Islet precursor cell (in vitro differentiated cells): Measurements from ENCODE around the gene WNK1.
"Not testable (repeated sequence)": the region's sequence is repeated elsewhere in the genome, so short reads cannot be mapped to it uniquely, and the experiment has no call there.

Source experiments
- DNase-seq: peaks from one replicate; pipeline ENCODE4 v3.0.0-alpha.2; 2018

Gene WNK1

GRCh38 chr12:749751-750270 is 2.6 kb upstream of the WNK1 start:
- no peak for DNase-seq

GRCh38 chr12:750366-751191 is 1.8 kb upstream of the WNK1 start:
- no peak for DNase-seq

DNA sequence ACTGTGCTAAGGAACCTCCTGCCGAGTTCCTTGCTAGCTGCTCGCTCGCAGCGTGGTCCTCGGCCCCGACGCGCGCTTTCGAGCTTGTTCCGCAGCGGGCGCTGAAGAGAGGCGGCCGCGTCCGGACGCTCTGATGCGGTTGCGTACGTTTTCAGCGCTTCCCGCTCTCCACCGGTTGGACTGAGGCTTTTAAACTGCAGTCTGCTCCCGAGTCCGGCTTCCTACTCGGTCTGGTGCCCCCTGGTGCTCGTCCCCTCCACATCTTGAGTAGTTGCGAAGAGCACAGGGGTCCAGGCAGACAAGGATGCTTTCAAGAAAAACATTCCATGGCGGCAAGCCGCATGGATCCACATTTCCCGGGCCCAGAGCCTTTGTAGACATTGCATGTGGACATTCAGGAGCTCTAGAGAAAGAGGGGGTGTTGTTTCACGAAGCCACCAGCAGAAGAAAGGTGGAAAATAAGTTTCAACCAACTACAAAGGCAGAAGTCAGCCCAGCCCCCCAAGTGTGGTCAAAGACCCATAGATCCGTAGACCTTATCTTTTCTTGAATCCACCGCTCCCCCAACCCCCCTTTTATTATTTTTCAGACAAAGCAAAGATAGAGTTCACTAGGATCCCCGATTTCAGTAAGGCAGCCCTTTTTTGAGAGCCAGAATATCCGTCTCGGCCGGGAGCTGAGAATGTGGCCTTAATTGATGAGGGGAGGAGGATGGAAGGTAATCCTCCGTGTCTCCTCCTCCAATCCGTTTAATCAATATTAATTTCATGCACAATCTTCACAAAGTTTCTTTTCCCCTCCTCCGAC is 984 bp upstream of the WNK1 start:
- peak; percentile 100 for DNase-seq

DNA sequence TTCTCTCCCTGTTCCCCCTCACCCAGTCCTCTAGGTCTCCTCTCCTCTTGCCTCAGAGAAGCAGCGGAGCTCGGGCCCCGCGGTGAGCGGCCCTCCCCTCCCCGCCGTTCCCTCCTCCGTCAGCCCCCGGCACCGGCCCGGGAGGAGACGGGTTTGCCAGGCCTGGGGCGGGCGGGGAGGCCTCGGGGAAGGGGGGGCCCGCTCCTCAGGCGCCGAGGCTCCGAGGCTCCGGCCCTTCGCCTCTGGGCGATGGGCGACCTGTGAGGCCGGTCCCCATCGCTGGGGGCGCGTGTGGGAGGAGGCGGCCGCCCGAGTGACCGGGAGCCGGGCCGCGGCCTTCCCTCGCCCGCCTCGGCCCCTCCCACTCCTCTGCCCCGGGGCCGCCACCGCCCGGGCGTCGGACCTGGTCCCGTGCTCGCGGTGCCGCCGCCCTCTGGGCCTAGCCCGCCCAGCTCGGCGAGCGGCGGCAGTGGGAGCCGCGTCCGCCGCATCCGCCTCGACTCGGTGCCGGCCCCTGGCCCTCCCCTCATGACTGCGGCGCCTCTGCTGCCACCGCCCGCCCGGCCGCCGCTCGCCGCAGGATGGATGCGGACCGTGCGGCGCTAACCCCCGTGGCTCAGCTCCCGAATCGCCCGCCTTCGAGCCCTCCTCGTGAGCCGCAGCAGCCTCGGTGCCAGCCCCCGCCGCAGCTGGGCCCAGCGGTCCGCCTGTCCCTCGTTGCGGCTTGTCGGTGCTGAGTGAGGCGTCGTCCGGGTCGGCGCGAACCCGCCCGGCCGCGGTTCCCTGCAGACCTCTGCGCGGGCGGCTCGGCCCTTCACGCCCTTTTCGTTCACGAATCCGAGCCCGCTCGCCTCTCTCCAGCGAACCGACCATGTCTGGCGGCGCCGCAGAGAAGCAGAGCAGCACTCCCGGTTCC is 574 bp downstream of the WNK1 start:
- peak; percentile 76 for DNase-seq

GRCh38 chr12:753611-754472 is 1.5 kb downstream of the WNK1 start:
- peak; percentile 66 for DNase-seq

GRCh38 chr12:754473-754820 is 2.1 kb downstream of the WNK1 start:
- no peak for DNase-seq

GRCh38 chr12:754851-755562 is 2.6 kb downstream of the WNK1 start:
- no peak for DNase-seq

GRCh38 chr12:759628-760027 is 7.2 kb downstream of the WNK1 start:
- no peak for DNase-seq

- no peak for DNase-seq
Observed at GRCh38 chr12:761256-761655, 8.9 kb downstream of the WNK1 start.

GRCh38 chr12:765840-766239 is 13.5 kb downstream of the WNK1 start:
- no peak for DNase-seq

- no peak for DNase-seq
Observed at GRCh38 chr12:768434-768833, 16.1 kb downstream of the WNK1 start.

DNA sequence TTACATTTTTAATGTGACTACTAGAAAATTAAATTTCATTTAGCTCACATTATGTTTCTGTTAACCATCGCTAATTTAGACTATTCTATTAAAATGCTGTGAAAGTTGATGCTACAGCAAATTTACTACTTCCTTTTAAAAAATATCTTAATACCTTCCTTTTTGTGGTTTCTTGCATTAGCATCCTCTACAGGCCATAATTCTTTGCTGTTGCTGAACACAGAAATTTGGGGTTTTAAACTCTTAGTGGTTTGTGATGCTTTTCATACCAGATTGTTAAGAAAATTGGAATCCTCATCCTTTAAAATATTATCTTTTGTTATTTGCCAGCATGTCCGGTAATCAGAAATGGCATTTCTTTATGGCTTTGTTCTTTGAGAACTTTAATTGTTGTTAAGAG is 18.1 kb downstream of the WNK1 start:
- DNase-seq, result no peak

DNA sequence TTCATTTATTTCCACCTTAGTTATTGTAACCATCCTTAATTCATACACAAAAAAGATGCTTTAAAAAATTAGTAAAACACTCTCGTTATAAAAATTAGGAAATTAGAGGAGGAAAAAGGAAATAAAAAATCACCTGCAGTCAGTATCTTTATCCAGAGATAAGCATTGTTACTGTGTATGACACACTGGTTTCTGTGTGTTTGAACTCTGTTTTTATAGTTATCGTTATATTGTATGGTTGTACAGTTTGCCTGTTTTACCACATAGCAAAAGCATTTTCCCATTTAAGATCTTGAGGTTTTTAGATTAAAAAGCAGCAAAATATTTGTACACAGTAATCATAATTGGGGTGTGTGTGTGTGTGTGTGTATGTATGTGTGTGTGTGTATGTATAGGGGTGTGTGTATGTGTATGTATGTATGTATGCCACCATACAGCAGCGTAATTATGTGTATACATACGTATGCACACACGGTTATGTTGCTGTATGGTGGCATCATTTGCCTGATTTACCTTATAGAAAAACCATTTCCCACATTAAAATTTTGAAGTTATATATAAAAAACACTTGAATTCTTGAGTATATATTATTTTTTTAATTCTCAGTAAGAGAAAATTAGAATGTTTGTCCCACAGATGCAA is 19.8 kb downstream of the WNK1 start:
- DNase-seq, result no peak

DNA sequence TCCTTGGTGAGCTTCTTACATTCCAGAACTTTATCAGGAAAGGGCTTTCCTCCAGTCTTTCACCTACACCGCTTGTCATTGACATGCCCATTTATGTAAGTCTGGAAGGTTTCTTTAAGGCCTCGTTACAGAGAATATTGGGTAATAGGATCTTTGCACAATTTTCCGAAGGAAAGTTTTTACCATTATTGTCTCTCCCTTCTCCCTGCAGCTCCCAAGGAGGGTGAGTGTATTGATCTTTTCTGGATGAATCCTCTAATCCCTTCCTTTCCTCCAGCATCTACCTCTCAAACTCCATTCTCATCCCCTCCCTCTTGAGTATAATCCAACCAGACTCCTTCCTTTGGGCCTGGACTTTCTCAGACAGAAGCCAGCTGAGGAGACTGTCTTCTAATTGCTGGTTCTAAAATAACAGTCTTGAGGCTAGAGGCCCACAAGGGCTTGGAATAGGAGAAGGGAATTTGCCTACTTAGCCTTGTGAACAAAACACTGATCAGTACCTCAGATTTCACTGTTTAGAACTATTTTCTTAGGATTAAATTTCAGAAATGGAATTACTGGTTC is 21.8 kb downstream of the WNK1 start:
- DNase-seq, result peak; percentile 88

DNA sequence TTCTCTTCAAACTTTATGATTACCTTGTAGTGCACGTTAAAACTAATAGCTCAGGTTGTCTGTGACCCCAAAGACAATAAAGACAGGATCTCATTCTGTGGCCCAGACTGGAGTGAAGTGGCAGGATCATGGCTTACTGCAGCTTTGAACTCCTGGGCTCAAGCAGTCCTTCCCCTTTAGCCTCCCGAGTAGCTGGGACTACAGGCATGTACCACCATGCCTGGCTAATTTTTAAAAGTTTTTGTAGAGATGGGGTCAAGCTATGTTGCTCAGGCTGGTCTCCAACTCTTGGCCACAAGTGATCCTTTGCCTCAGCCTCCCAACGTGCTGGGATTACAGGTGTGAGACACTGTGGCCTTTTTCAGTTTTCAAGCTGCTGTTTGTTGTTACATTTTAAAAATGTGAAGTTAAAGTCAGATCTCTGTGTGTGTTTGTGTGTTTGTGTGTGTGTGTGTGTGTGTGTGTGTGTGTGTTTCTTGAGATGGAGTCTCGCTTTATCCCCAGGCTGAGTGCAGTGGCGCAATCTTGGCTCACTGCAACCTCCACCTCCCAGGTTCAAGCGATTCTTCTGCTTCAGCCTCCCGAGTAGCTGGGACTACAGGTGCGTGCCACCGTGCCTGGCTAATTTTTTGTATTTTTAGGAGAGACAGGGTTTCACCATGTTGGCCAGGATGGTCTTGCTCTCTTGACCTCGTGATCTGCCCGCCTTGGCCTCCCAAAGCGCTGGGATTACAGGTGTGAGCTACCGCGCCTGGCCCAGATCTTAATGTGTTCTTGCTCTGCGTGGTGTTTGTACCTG is 23.8 kb downstream of the WNK1 start:
- not testable (repeated sequence) for DNase-seq

DNA sequence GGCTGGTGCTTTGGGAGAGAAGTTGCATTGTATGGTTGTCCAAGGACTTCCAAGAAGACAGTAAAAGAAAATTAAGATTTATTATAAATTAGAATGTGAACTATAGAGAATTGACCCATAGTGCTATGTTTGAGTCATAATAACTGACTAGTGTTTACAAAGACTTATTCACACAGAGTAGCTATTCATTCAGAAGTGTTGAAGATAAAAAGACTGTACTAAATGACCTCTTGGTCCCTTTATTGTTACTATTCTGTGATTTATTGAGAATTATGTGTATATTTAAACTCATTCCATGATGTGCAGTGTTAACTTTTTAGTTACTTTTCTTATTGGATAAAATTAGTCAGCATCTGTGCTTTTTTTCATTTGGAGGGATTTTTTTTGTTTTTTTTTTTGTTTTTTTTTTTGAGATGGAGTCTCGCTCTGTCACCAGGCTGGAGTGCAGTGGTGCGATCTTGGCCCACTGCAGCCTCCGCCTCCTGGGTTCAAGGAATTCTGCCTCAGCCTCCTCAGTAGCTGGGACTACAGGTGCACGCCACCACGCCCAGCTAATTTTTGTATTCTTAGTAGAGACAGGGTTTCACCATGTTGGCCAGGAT is 24.5 kb downstream of the WNK1 start:
- DNase-seq, result not testable (repeated sequence)

- DNase-seq, result no peak
Observed at GRCh38 chr12:777550-778047, 25.2 kb downstream of the WNK1 start.

DNA sequence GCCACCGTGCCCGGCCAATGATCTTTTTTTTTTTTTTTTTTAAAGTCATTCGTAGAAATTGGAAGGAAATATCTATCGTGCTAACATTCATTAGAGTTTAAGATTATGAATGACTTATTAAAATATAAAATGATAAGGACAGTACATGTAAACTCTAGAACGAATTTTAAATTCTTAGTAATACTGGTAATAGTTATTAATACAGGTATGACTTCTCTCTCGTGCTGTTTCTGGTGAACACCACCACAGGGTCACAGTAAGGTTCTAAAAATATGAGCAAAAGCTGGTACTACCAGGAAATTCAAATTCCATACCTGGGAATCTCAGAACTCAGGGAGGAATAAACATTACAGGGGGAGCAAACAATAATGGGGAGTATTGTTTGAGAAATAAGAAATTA is 26.2 kb downstream of the WNK1 start:
- no peak for DNase-seq
